Nephron (organoid): ENCODE data around the gene MYLK.
A peak's percentile ranks its signal among the peaks of the same experiment; 100 is the strongest.

Source experiments
- H3K27ac Mint-ChIP-seq, 3 experiments: 2 replicates each; pipeline ENCODE4 v1.8.0; 2020; ENCODE audit warnings: mixed read lengths in 3 of 3, mild to moderate bottlenecking in 2 of 3, moderate library complexity in 1 of 3
- H3K27me3 Mint-ChIP-seq: 2 replicates; pipeline ENCODE4 v1.8.0; 2021; ENCODE audit warnings: low read depth, mild to moderate bottlenecking, moderate library complexity, mixed read lengths
- H3K36me3 Mint-ChIP-seq: 2 replicates; pipeline ENCODE4 v1.8.0; 2020; ENCODE audit warnings: low read depth, mixed read lengths
- H3K4me1 Mint-ChIP-seq: 2 replicates; pipeline ENCODE4 v1.8.0; 2020; ENCODE audit warnings: mixed read lengths
- H3K4me3 Mint-ChIP-seq, 3 experiments: 2 replicates each; pipeline ENCODE4 v1.8.0; 2020; ENCODE audit warnings: mild to moderate bottlenecking in 3 of 3, mixed read lengths in 3 of 3, moderate library complexity in 2 of 3
- H3K9me3 Mint-ChIP-seq: 2 replicates; pipeline ENCODE4 v1.8.0; 2020; ENCODE audit warnings: mixed read lengths
- CTCF ChIP-seq, 3 experiments: fragments of 200-600 bp; sonication (generic); IDR thresholded peaks; one replicate each; pipeline ENCODE4 v1.5.0; 2021; ENCODE audit warnings: antibody characterized with exemption in 3 of 3; ENCODE audit not compliant: unreplicated experiment in 3 of 3

Gene MYLK

GRCh38 chr3:123693584-123694190 lies 190.4 kb downstream of the MYLK start:
- H3K4me3 Mint-ChIP-seq, result peak overlapping the region in 1 of 3 experiments; percentile 19
- H3K27ac Mint-ChIP-seq, result peak overlapping the region; percentile 94 to 99 (median 96)
- no peak for TF ChIP-seq CTCF (IDR thresholded peaks at IDR 0.05; ENCODE audit: unreplicated experiment in 3 of 3)
- no peaks in the 10 kb centered on the region for H3K9me3 Mint-ChIP-seq
- H3K36me3 Mint-ChIP-seq, result peaks cover 7% of the 10 kb centered on the region
- H3K4me1 Mint-ChIP-seq, result peaks cover 71% of the 10 kb centered on the region
- peaks cover 2% of the 10 kb centered on the region for H3K27me3 Mint-ChIP-seq

DNA sequence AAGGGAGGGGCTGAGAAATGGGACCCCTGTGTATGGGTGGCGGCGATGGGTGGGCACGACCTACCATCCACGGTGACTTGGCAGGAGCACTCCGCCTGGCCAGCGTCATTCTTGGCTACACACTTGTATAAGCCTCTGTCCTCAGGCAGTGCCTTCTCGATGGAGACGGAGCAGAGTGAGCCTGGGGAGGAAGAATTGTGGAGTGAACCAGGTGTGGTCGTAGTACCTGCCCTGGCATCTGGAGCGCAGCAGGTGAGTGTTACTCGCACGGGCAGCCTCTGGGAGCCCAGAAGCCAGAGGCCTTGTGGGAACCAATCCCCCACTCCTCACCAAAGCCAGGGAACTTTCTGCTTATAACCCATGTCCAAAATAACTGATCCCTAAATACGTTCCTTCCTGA lies 191.5 kb downstream of the MYLK start:
- no peaks in the 10 kb centered on the region for H3K9me3 Mint-ChIP-seq
- peaks cover 3% of the 10 kb centered on the region for H3K27me3 Mint-ChIP-seq
- TF ChIP-seq CTCF (IDR thresholded peaks at IDR 0.05; ENCODE audit: unreplicated experiment in 3 of 3), result no peak
- peak overlapping the region in 1 of 3 experiments; percentile 44 for H3K4me3 Mint-ChIP-seq
- H3K36me3 Mint-ChIP-seq, result peaks cover 7% of the 10 kb centered on the region
- H3K4me1 Mint-ChIP-seq, result peaks cover 70% of the 10 kb centered on the region
- H3K27ac Mint-ChIP-seq, result peak overlapping the region; percentile 94 to 99 (median 96)

DNA sequence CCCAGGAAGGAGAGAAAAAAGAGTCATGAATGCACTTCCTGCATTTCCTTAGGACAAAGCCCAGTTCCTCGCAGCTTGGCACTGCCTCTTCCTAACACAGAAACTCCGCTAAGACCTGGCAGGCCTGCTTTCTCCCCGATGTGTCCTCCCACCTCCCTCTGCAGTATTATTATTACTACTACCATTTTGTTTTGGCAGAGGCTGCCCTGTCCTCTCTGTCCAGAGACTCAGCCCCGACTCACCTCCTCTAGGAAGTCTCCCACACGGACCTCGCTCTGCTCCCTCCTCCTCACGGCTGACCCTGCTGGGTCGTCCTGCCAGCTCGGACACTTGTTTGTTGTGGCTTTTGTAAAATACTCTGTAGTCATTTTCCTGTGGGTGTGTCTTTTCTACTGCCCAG lies 192.1 kb downstream of the MYLK start:
- no peak for TF ChIP-seq CTCF (IDR thresholded peaks at IDR 0.05; ENCODE audit: unreplicated experiment in 3 of 3)
- Mint-ChIP-seq H3K9me3 (no peaks in the 10 kb centered on the region), H3K36me3 (peaks cover 7% of the 10 kb centered on the region), H3K4me1 (peaks cover 64% of the 10 kb centered on the region), H3K4me3 (peak overlapping the region in 1 of 3 experiments; percentile 45), H3K27me3 (peaks cover 3% of the 10 kb centered on the region), H3K27ac (peak overlapping the region; percentile 88 to 96 (median 94))

- H3K9me3 Mint-ChIP-seq, result no peaks in the 10 kb centered on the region
- H3K4me3 Mint-ChIP-seq, result no peak overlapping the region
- peaks cover 7% of the 10 kb centered on the region for H3K36me3 Mint-ChIP-seq
- H3K27me3 Mint-ChIP-seq, result peaks cover 3% of the 10 kb centered on the region
- H3K27ac Mint-ChIP-seq, result peak overlapping the region in 2 of 3 experiments; percentile 44 to 50
- peaks cover 55% of the 10 kb centered on the region for H3K4me1 Mint-ChIP-seq
- no peak for TF ChIP-seq CTCF (IDR thresholded peaks at IDR 0.05; ENCODE audit: unreplicated experiment in 3 of 3)
Observed at GRCh38 chr3:123689831-123690230, 194.3 kb downstream of the MYLK start.

- no peak for TF ChIP-seq CTCF (IDR thresholded peaks at IDR 0.05; ENCODE audit: unreplicated experiment in 3 of 3)
- H3K4me3 Mint-ChIP-seq, result no peak overlapping the region
- H3K4me1 Mint-ChIP-seq, result peaks cover 42% of the 10 kb centered on the region
- peaks cover 3% of the 10 kb centered on the region for H3K27me3 Mint-ChIP-seq
- peak overlapping the region in 2 of 3 experiments; percentile 3 to 11 for H3K27ac Mint-ChIP-seq
- peaks cover 7% of the 10 kb centered on the region for H3K36me3 Mint-ChIP-seq
- H3K9me3 Mint-ChIP-seq, result no peaks in the 10 kb centered on the region
Observed at GRCh38 chr3:123688241-123688747, 195.8 kb downstream of the MYLK start.

GRCh38 chr3:123687286-123687685 lies 196.8 kb downstream of the MYLK start:
- Mint-ChIP-seq H3K9me3 (no peaks in the 10 kb centered on the region), H3K36me3 (peaks cover 5% of the 10 kb centered on the region), H3K4me3 (no peak overlapping the region), H3K4me1 (peaks cover 34% of the 10 kb centered on the region), H3K27me3 (peaks cover 3% of the 10 kb centered on the region), H3K27ac (peak overlapping the region in 1 of 3 experiments; percentile 42)
- no peak for TF ChIP-seq CTCF (IDR thresholded peaks at IDR 0.05; ENCODE audit: unreplicated experiment in 3 of 3)
